T-helper 1 cell treated with Interleukin-12 subunit alpha and Interleukin-12 subunit beta and Interleukin-4 antibody, amounts not matched to agents 30 ng/mL and 1 ng/mL, for 36 hours (primary cell): ENCODE measurements around the gene MTUS2. TPM values are rescaled to one million over a fixed set of nuclear protein-coding genes. Genes with fewer than 3 reads are reported as not detected.

ENCODE experiments used
- intact Hi-C: fragments of 100-400 bp; cut with micrococcal nuclease; formaldehyde crosslinking; loops from one replicate; pipeline ENCODE4 v1.15.1; 2024
- total RNA-seq: library from RNA; stranded (reverse); gene quantifications from 2 replicates; pipeline ENCODE4 v1.2.3, GENCODE V29; 2022

Gene MTUS2
- total RNA-seq, 1 donor from 2014 or later: not detected

GRCh38 chr13:29501674-29502073 lies 681.5 kb downstream of the MTUS2 start:
- intact Hi-C loops: no loop called here

- intact Hi-C loops: no loop called here
Measured at GRCh38 chr13:29502391-29503008, 682.4 kb downstream of the MTUS2 start.

- intact Hi-C loops: no loop called here
Measured at GRCh38 chr13:29503041-29503837, 683.1 kb downstream of the MTUS2 start.

GRCh38 chr13:29504691-29505090 lies 684.6 kb downstream of the MTUS2 start:
- intact Hi-C loops: no loop called here

- intact Hi-C loops: no loop called here
Measured at GRCh38 chr13:29505511-29505910, 685.4 kb downstream of the MTUS2 start.

- intact Hi-C loops: no loop called here
Measured at GRCh38 chr13:29505950-29506349, 685.8 kb downstream of the MTUS2 start.

- intact Hi-C loops: no loop called here
Measured at GRCh38 chr13:29507356-29507755, 687.2 kb downstream of the MTUS2 start.

- intact Hi-C loops: loop anchor here (1.0 kb wide), 5 partner anchors 36 to 605 kb away; partner anchors contain the start of gene SLC7A1
Measured at GRCh38 chr13:29508130-29508875, 688.2 kb downstream of the MTUS2 start.

GRCh38 chr13:29508876-29509252 lies 688.7 kb downstream of the MTUS2 start:
- intact Hi-C loops: loop anchor here (1.0 kb wide), 5 partner anchors 37 to 604 kb away; partner anchors contain the start of gene SLC7A1

GRCh38 chr13:29509999-29510589 lies 690.0 kb downstream of the MTUS2 start:
- intact Hi-C loops: no loop called here

- intact Hi-C loops: no loop called here
Measured at GRCh38 chr13:29510651-29511084, 690.5 kb downstream of the MTUS2 start.

- intact Hi-C loops: no loop called here
Measured at GRCh38 chr13:29511106-29511796, 691.1 kb downstream of the MTUS2 start.

- intact Hi-C loops: no loop called here
Measured at GRCh38 chr13:29511980-29512379, 691.8 kb downstream of the MTUS2 start.

GRCh38 chr13:29513002-29513980 lies 693.2 kb downstream of the MTUS2 start:
- intact Hi-C loops: no loop called here

GRCh38 chr13:29513981-29514719 lies 694.0 kb downstream of the MTUS2 start:
- intact Hi-C loops: no loop called here

- intact Hi-C loops: no loop called here
Measured at GRCh38 chr13:29514720-29515310, 694.7 kb downstream of the MTUS2 start.

- intact Hi-C loops: no loop called here
Measured at GRCh38 chr13:29515372-29515771, 695.2 kb downstream of the MTUS2 start.

GRCh38 chr13:29516012-29516411 lies 695.9 kb downstream of the MTUS2 start:
- intact Hi-C loops: no loop called here

GRCh38 chr13:29516880-29517279 lies 696.7 kb downstream of the MTUS2 start:
- intact Hi-C loops: no loop called here
